Skeletal muscle tissue (tissue), 4 donors: ENCODE measurements around the gene TNFRSF19. TPM values are rescaled to one million over a fixed set of nuclear protein-coding genes. Genes with fewer than 3 reads are reported as not detected.
"Not testable (repeated sequence)": the region's sequence is repeated elsewhere in the genome, so short reads cannot be mapped to it uniquely, and the experiment has no call there.

ENCODE experiments used
- H3K27ac ChIP-seq: one replicate; pipeline ENCODE4 v1.7.0; 2013; ENCODE audit warnings: mild to moderate bottlenecking, low read depth, low read length, inconsistent platforms
- H3K27me3 ChIP-seq, 3 donors: one replicate each; pipeline ENCODE4 v1.7.0; 2013; ENCODE audit warnings: low read length in 3 of 3; ENCODE audit not compliant: control insufficient read depth in 3 of 3, insufficient read depth in 3 of 3
- H3K36me3 ChIP-seq, 3 donors: one replicate each; pipeline ENCODE4 v1.7.0; 2013; ENCODE audit warnings: low read length in 3 of 3; ENCODE audit not compliant: control insufficient read depth in 3 of 3, insufficient read depth in 3 of 3
- H3K4me1 ChIP-seq, 3 donors: one replicate each; pipeline ENCODE4 v1.7.0; 2013; ENCODE audit warnings: low read length in 3 of 3, mild to moderate bottlenecking in 3 of 3; ENCODE audit not compliant: control insufficient read depth in 3 of 3, insufficient read depth in 3 of 3
- H3K4me3 ChIP-seq, 3 donors: one replicate each; pipeline ENCODE4 v1.7.0; 2013; ENCODE audit warnings: low read length in 3 of 3
- H3K9ac ChIP-seq, 3 donors: one replicate each; pipeline ENCODE4 v1.7.0; 2013; ENCODE audit warnings: low read length in 3 of 3, mild to moderate bottlenecking in 3 of 3, moderate library complexity in 2 of 3, low read depth in 1 of 3
- H3K9me3 ChIP-seq, 3 donors: one replicate each; pipeline ENCODE4 v1.7.0; 2013; ENCODE audit warnings: low read length in 3 of 3; ENCODE audit not compliant: control insufficient read depth in 3 of 3
- total RNA-seq: library from RNA; depleted of rRNA; stranded (reverse); fragments of >200 nt; gene quantifications from one replicate; pipeline ENCODE4 v1.2.3, GENCODE V29; 2014
- donor health status: Osteomylitis.

TNFRSF19 gene
- total RNA-seq, 1 donor from 2014 or later, result 13.0 TPM

- no peak overlapping the region for H3K27ac ChIP-seq
- no peak overlapping the region for H3K9ac ChIP-seq
- no peaks in the 10 kb centered on the region for H3K36me3 ChIP-seq
- no peaks in the 10 kb centered on the region for H3K27me3 ChIP-seq
- no peaks in the 10 kb centered on the region for H3K9me3 ChIP-seq
- H3K4me1 ChIP-seq, result peaks cover 0 to 9% (median 3%) of the 10 kb centered on the region in 3 donors
- H3K4me3 ChIP-seq, result no peak overlapping the region
These were observed 103.1 kb downstream of the TNFRSF19 start for GRCh38 chr13:23673354-23673753.

- H3K4me3 ChIP-seq, result no peak overlapping the region
- no peaks in the 10 kb centered on the region for H3K36me3 ChIP-seq
- no peak overlapping the region for H3K9ac ChIP-seq
- peaks cover 0 to 9% (median 3%) of the 10 kb centered on the region in 3 donors for H3K4me1 ChIP-seq
- H3K9me3 ChIP-seq, result no peaks in the 10 kb centered on the region
- no peak overlapping the region for H3K27ac ChIP-seq
- no peaks in the 10 kb centered on the region for H3K27me3 ChIP-seq
These were observed 103.8 kb downstream of the TNFRSF19 start for GRCh38 chr13:23673867-23674605.

GRCh38 chr13:23674795-23675640 lies 104.8 kb downstream of the TNFRSF19 start:
- H3K9me3 ChIP-seq, result no peaks in the 10 kb centered on the region
- no peak overlapping the region for H3K4me3 ChIP-seq
- peaks cover 0 to 9% (median 3%) of the 10 kb centered on the region in 3 donors for H3K4me1 ChIP-seq
- H3K27ac ChIP-seq, result no peak overlapping the region
- no peaks in the 10 kb centered on the region for H3K27me3 ChIP-seq
- H3K9ac ChIP-seq, result no peak overlapping the region
- no peaks in the 10 kb centered on the region for H3K36me3 ChIP-seq

GRCh38 chr13:23677679-23678288 lies 107.6 kb downstream of the TNFRSF19 start:
- H3K27ac ChIP-seq, H3K4me1 ChIP-seq, H3K4me3 ChIP-seq, H3K36me3 ChIP-seq, H3K27me3 ChIP-seq, H3K9me3 ChIP-seq, H3K9ac ChIP-seq: not testable (repeated sequence)

- Histone ChIP-seq H3K9ac (no peak overlapping the region), H3K36me3 (no peaks in the 10 kb centered on the region)
These were observed 108.6 kb downstream of the TNFRSF19 start for GRCh38 chr13:23678795-23679194.

GRCh38 chr13:23679220-23679619 lies 109.0 kb downstream of the TNFRSF19 start:
- H3K9me3 ChIP-seq, result no peaks in the 10 kb centered on the region
- no peaks in the 10 kb centered on the region for H3K4me1 ChIP-seq
- H3K27me3 ChIP-seq, result no peaks in the 10 kb centered on the region
- no peak overlapping the region for H3K4me3 ChIP-seq
- no peaks in the 10 kb centered on the region for H3K36me3 ChIP-seq
- H3K9ac ChIP-seq, result no peak overlapping the region
- no peak overlapping the region for H3K27ac ChIP-seq

More at GRCh38 chr13:23678795-23679194, 108.6 kb downstream of the TNFRSF19 start:
- Histone ChIP-seq H3K27ac (no peak overlapping the region), H3K27me3 (no peaks in the 10 kb centered on the region), H3K9me3 (no peaks in the 10 kb centered on the region), H3K4me1 (peaks cover 0 to 2% (median 0%) of the 10 kb centered on the region in 3 donors), H3K4me3 (no peak overlapping the region)

GRCh38 chr13:23680845-23681669 lies 110.8 kb downstream of the TNFRSF19 start:
- H3K27ac ChIP-seq, result no peak overlapping the region
- no peaks in the 10 kb centered on the region for H3K27me3 ChIP-seq
- H3K9ac ChIP-seq, result no peak overlapping the region
- no peaks in the 10 kb centered on the region for H3K36me3 ChIP-seq
- no peaks in the 10 kb centered on the region for H3K9me3 ChIP-seq
- no peaks in the 10 kb centered on the region for H3K4me1 ChIP-seq
- no peak overlapping the region for H3K4me3 ChIP-seq

GRCh38 chr13:23683084-23683483 lies 112.9 kb downstream of the TNFRSF19 start:
- no peaks in the 10 kb centered on the region for H3K36me3 ChIP-seq
- H3K4me1 ChIP-seq, result no peaks in the 10 kb centered on the region
- H3K27me3 ChIP-seq, result no peaks in the 10 kb centered on the region
- no peaks in the 10 kb centered on the region for H3K9me3 ChIP-seq
- no peak overlapping the region for H3K9ac ChIP-seq
- no peak overlapping the region for H3K27ac ChIP-seq
- H3K4me3 ChIP-seq, result no peak overlapping the region

GRCh38 chr13:23684647-23685046 lies 114.4 kb downstream of the TNFRSF19 start:
- Histone ChIP-seq H3K9me3 (no peaks in the 10 kb centered on the region), H3K4me1 (no peaks in the 10 kb centered on the region), H3K27ac (no peak overlapping the region), H3K4me3 (no peak overlapping the region), H3K9ac (no peak overlapping the region), H3K27me3 (no peaks in the 10 kb centered on the region), H3K36me3 (no peaks in the 10 kb centered on the region)
